Activated CD8-positive, alpha-beta memory T cell treated with anti-CD3 and anti-CD28 coated beads, Interleukin-2, amount 10 ng/mL, durations not matched to agents 7 days and 5 days (primary cell): ENCODE results near the gene CLASP2. TPM values are rescaled to one million over a fixed set of nuclear protein-coding genes. Genes with fewer than 3 reads are reported as not detected.
"Not testable (repeated sequence)": the region's sequence is repeated elsewhere in the genome, so short reads cannot be mapped to it uniquely, and the experiment has no call there.

Source experiments
- ATAC-seq: fragments of 150-1000 bp; cut with Tn5 transposase; one replicate; pipeline ENCODE4 v1.10.0; 2021; ENCODE audit warnings: moderate library complexity
- CTCF ChIA-PET: fragments of 350-600 bp; sonication (Branson Sonifier 250); formaldehyde crosslinking; loops from one replicate; lab custom pipeline; 2021; ENCODE audit warnings: antibody characterized with exemption; lab: Charles Lee
- DNase-seq: peaks from one replicate; pipeline ENCODE4 v3.0.0-alpha.2; 2020
- H3K27ac Mint-ChIP-seq: one replicate; pipeline ENCODE4 v1.8.0; 2021; ENCODE audit warnings: mild to moderate bottlenecking, mixed read lengths
- H3K27me3 Mint-ChIP-seq: one replicate; pipeline ENCODE4 v1.8.0; 2021; ENCODE audit warnings: mixed read lengths
- H3K36me3 Mint-ChIP-seq: one replicate; pipeline ENCODE4 v1.8.0; 2021; ENCODE audit warnings: mild to moderate bottlenecking, mixed read lengths
- H3K4me1 Mint-ChIP-seq: one replicate; pipeline ENCODE4 v1.8.0; 2021; ENCODE audit warnings: mixed read lengths
- H3K4me3 Mint-ChIP-seq: one replicate; pipeline ENCODE4 v1.8.0; 2021; ENCODE audit warnings: mild to moderate bottlenecking, moderate library complexity, mixed read lengths
- H3K9me3 Mint-ChIP-seq: one replicate; pipeline ENCODE4 v1.8.0; 2022; ENCODE audit warnings: low read depth, mixed read lengths
- total RNA-seq, 2 experiments: library from RNA; stranded (reverse); gene quantifications; one replicate each; pipeline ENCODE4 v1.2.3, GENCODE V29; 2021

The CLASP2 gene
- total RNA-seq, 2 experiments from 2014 or later, result 47.7 to 55.1 TPM

DNA sequence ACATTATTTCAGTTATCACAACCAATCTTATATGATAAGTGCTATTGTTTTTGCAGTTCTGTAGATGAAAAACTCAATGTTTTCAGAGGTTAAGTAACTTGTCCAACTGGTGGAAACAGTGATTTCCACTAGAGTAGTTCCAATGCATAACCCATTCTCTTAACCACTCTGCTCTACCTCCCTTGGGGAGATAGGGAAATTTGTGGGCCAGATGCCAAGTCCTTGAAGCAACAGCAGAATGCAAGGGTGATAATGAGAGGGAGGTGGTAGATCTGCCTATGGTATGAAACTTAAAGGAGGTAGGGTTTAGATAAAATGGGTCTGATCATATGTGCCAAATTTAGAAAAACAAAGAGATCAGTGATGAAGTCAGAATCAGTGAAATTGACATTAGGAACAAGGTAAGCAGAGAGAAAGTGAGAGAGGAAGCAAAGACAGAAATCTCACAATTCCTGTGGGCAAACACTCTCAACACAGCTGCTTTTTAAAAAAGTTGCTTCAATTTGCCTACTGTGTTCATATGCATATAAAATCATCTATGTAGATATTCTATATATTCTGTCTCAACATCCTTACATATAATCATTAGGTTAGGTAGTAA is 227.3 kb downstream of the CLASP2 start:
- no peak overlapping the region for H3K4me3 Mint-ChIP-seq
- H3K36me3 Mint-ChIP-seq, result no peaks in the 10 kb centered on the region
- DNase-seq (no peak), ATAC-seq (no peak)
- no peaks in the 10 kb centered on the region for H3K4me1 Mint-ChIP-seq
- no peaks in the 10 kb centered on the region for H3K27me3 Mint-ChIP-seq
- no peaks in the 10 kb centered on the region for H3K9me3 Mint-ChIP-seq
- H3K27ac Mint-ChIP-seq, result no peak overlapping the region
- CTCF ChIA-PET, result interaction anchor here (1.1 kb wide), 1 partner anchor 37 kb away, joined by 3 read pairs; no protein-coding TSS in a partner anchor

GRCh38 chr3:33488683-33489082 is 229.4 kb downstream of the CLASP2 start:
- H3K4me1 Mint-ChIP-seq, result no peaks in the 10 kb centered on the region
- CTCF ChIA-PET, result no interaction called here
- no peaks in the 10 kb centered on the region for H3K9me3 Mint-ChIP-seq
- DNase-seq, result no peak
- no peaks in the 10 kb centered on the region for H3K27me3 Mint-ChIP-seq
- no peaks in the 10 kb centered on the region for H3K36me3 Mint-ChIP-seq
- no peak overlapping the region for H3K27ac Mint-ChIP-seq
- H3K4me3 Mint-ChIP-seq, result no peak overlapping the region
- ATAC-seq, result no peak

GRCh38 chr3:33488246-33488645 is 229.8 kb downstream of the CLASP2 start:
- DNase-seq (no peak), ATAC-seq (no peak)
- CTCF ChIA-PET, result no interaction called here
- Mint-ChIP-seq H3K4me3 (no peak overlapping the region), H3K9me3 (no peaks in the 10 kb centered on the region), H3K27ac (no peak overlapping the region), H3K27me3 (no peaks in the 10 kb centered on the region), H3K4me1 (no peaks in the 10 kb centered on the region), H3K36me3 (no peaks in the 10 kb centered on the region)

GRCh38 chr3:33482111-33482521 is 235.9 kb downstream of the CLASP2 start:
- no peaks in the 10 kb centered on the region for H3K27me3 Mint-ChIP-seq
- DNase-seq (no peak), ATAC-seq (no peak)
- peaks cover 4% of the 10 kb centered on the region for H3K9me3 Mint-ChIP-seq
- CTCF ChIA-PET, result interaction anchor here (1.2 kb wide), 1 partner anchor 16 kb away, joined by 3 read pairs; no protein-coding TSS in a partner anchor
- H3K36me3 Mint-ChIP-seq, result no peaks in the 10 kb centered on the region
- H3K27ac Mint-ChIP-seq, result no peak overlapping the region
- no peak overlapping the region for H3K4me3 Mint-ChIP-seq
- H3K4me1 Mint-ChIP-seq, result no peaks in the 10 kb centered on the region

DNA sequence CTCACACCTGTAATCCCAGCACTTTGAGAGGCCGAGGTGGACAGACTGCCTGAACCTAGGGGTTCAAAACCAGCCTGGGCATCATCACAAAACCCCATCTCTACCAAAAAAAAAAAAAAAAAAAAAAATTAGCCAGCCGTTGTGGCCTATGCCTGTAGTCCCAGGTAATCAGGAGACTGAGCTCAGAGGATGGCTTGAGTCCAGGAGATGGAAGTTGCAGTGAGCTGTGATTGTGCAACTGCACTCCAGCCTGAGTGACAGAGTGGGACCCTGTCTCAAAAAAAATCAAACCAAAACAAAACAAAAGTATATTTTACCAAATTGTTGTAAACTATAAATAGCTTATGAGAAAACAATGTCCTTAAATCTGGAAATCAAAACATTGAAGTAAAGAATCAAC is 243.2 kb downstream of the CLASP2 start:
- CTCF ChIA-PET, result no interaction called here
- Mint-ChIP-seq H3K9me3 (no peaks in the 10 kb centered on the region), H3K4me3 (no peak overlapping the region), H3K27ac (no peak overlapping the region), H3K27me3 (no peaks in the 10 kb centered on the region), H3K4me1 (peaks cover 2% of the 10 kb centered on the region), H3K36me3 (no peaks in the 10 kb centered on the region)
- DNase-seq (no peak), ATAC-seq (no peak)

DNA sequence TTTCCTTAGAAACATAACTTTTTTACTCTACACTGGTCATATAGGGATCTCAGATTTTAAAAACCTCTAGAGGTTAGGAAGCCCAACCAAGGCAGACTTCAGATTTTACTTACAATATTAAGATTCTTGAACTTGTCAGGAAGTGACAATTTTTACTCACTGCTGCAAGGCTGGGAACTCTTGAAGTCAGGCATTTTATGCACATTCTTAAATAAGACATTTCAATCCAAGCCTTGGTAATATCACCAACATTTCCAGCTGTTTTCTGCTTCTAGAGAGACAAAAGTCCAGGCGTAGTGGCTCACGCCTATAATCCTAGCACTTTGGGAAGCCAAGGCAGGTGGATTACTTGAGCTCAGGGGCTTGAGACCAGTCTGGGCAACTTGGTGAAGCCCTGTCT is 244.2 kb downstream of the CLASP2 start:
- H3K36me3 Mint-ChIP-seq, result no peaks in the 10 kb centered on the region
- H3K9me3 Mint-ChIP-seq, result no peaks in the 10 kb centered on the region
- peaks cover 2% of the 10 kb centered on the region for H3K4me1 Mint-ChIP-seq
- no peak overlapping the region for H3K4me3 Mint-ChIP-seq
- H3K27ac Mint-ChIP-seq, result no peak overlapping the region
- CTCF ChIA-PET, result no interaction called here
- ATAC-seq (no peak), DNase-seq (no peak)
- no peaks in the 10 kb centered on the region for H3K27me3 Mint-ChIP-seq

- Mint-ChIP-seq H3K27me3 (no peaks in the 10 kb centered on the region), H3K36me3 (peaks cover 2% of the 10 kb centered on the region), H3K9me3 (peaks cover 3% of the 10 kb centered on the region), H3K27ac (no peak overlapping the region), H3K4me1 (no peaks in the 10 kb centered on the region), H3K4me3 (no peak overlapping the region)
- ATAC-seq (no peak), DNase-seq (no peak)
- CTCF ChIA-PET, result interaction anchor here (0.5 to 0.9 kb wide), 2 partner anchors 320 to 712 kb away, joined by 3 to 5 read pairs; no protein-coding TSS in a partner anchor
Observed at GRCh38 chr3:33467786-33468185, 250.3 kb downstream of the CLASP2 start.

DNA sequence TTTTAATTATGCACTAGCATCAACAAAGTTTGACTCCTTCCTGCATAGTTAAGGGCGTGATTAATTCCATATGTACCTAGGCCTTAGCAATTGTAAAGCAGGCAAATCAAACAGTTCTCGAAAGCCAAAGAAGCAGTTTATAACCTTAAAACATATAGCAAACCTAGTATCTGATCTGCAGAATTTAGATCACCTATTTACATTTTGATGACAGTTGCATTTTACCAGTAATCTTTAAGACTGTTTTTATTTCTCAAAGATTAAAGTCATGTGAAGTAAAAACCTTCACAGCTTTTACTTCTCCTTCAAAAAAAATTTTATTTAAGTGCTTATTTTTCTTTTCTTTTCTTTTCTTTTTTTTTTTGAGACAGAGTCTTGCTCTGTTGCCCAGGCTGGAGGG is 257.0 kb downstream of the CLASP2 start:
- H3K27me3 Mint-ChIP-seq, result no peaks in the 10 kb centered on the region
- peaks cover 13% of the 10 kb centered on the region for H3K9me3 Mint-ChIP-seq
- ATAC-seq, result no peak
- H3K36me3 Mint-ChIP-seq, result peaks cover 10% of the 10 kb centered on the region
- CTCF ChIA-PET, result interaction anchor here (0.5 kb wide), 1 partner anchor 267 kb away, joined by 4 read pairs; no protein-coding TSS in a partner anchor
- no peak overlapping the region for H3K4me3 Mint-ChIP-seq
- no peak for DNase-seq
- no peak overlapping the region for H3K27ac Mint-ChIP-seq
- H3K4me1 Mint-ChIP-seq, result no peaks in the 10 kb centered on the region

- not testable (repeated sequence) for DNase-seq
Observed at GRCh38 chr3:33459577-33459976, 258.5 kb downstream of the CLASP2 start.

DNA sequence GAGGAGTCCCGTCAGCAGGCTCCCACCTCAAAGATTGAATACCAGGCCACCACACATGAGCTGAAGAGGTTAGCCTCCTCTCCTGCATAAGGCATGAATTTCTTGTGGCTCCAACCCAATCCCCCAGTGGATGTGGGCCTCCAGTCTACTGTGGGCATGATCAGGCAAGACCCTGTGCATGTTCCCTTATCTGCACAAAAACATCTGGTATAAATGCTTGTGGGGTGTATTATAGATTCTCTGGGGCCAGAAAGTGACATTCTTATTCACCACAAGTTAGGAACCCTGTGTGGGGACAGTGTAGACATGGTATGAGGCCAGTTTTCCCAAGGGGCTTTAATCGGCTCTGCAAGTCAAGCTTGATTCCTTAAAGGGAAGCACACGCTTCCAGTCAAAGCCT is 259.6 kb downstream of the CLASP2 start:
- no peaks in the 10 kb centered on the region for H3K27me3 Mint-ChIP-seq
- ATAC-seq, result no peak
- H3K4me1 Mint-ChIP-seq, result peaks cover 5% of the 10 kb centered on the region
- peaks cover 17% of the 10 kb centered on the region for H3K9me3 Mint-ChIP-seq
- no peak for DNase-seq
- H3K36me3 Mint-ChIP-seq, result peaks cover 19% of the 10 kb centered on the region
- H3K4me3 Mint-ChIP-seq, result no peak overlapping the region
- H3K27ac Mint-ChIP-seq, result no peak overlapping the region
- CTCF ChIA-PET, result no interaction called here

More at GRCh38 chr3:33459577-33459976, 258.5 kb downstream of the CLASP2 start:
- peaks cover 13% of the 10 kb centered on the region for H3K9me3 Mint-ChIP-seq
- ATAC-seq, H3K27me3 Mint-ChIP-seq, H3K4me3 Mint-ChIP-seq, H3K27ac Mint-ChIP-seq, H3K4me1 Mint-ChIP-seq, CTCF ChIA-PET: not testable (repeated sequence)
- peaks cover 13% of the 10 kb centered on the region for H3K36me3 Mint-ChIP-seq

- ATAC-seq (no peak), DNase-seq (no peak)
- Mint-ChIP-seq H3K4me3 (no peak overlapping the region), H3K4me1 (peaks cover 5% of the 10 kb centered on the region), H3K27me3 (no peaks in the 10 kb centered on the region), H3K27ac (no peak overlapping the region), H3K9me3 (peaks cover 17% of the 10 kb centered on the region), H3K36me3 (peaks cover 19% of the 10 kb centered on the region)
- CTCF ChIA-PET, result no interaction called here
Observed at GRCh38 chr3:33456756-33457155, 261.3 kb downstream of the CLASP2 start.

GRCh38 chr3:33453331-33453761 is 264.7 kb downstream of the CLASP2 start:
- ATAC-seq (no peak), DNase-seq (no peak)
- Mint-ChIP-seq H3K27ac (no peak overlapping the region), H3K9me3 (peaks cover 8% of the 10 kb centered on the region), H3K4me1 (peaks cover 5% of the 10 kb centered on the region), H3K36me3 (peaks cover 14% of the 10 kb centered on the region), H3K27me3 (no peaks in the 10 kb centered on the region), H3K4me3 (no peak overlapping the region)
- CTCF ChIA-PET, result no interaction called here

- H3K27ac Mint-ChIP-seq, result not testable (repeated sequence)
Observed at GRCh38 chr3:33451994-33452393, 266.1 kb downstream of the CLASP2 start.

DNA sequence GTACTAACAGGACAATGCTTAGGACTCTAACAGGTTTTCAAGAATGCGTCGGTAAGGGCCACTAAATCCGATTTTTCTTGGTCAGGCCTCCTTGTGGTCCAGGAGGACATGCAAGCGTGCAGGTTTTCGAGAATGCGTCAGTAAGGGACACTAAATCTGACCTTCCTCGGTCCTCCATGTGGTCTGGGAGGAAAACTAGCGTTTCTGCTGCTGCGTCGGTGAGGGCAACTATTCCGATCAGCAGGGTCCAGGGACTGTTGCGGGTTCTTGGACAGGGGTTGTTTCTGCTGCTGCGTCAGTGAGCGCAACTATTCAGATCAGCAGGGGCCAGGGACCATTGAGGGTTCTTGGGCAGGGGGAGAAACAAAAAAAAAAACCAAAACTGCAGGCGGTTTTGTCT is 270.1 kb downstream of the CLASP2 start:
- H3K4me3 Mint-ChIP-seq, result no peak overlapping the region
- ATAC-seq, result no peak
- no peaks in the 10 kb centered on the region for H3K36me3 Mint-ChIP-seq
- no peak overlapping the region for H3K27ac Mint-ChIP-seq
- no peaks in the 10 kb centered on the region for H3K9me3 Mint-ChIP-seq
- H3K27me3 Mint-ChIP-seq, result no peaks in the 10 kb centered on the region
- DNase-seq, result no peak
- CTCF ChIA-PET, result no interaction called here
- H3K4me1 Mint-ChIP-seq, result peaks cover 11% of the 10 kb centered on the region

More at GRCh38 chr3:33451994-33452393, 266.1 kb downstream of the CLASP2 start:
- H3K4me3 Mint-ChIP-seq, CTCF ChIA-PET, H3K9me3 Mint-ChIP-seq, ATAC-seq, DNase-seq, H3K27me3 Mint-ChIP-seq, H3K4me1 Mint-ChIP-seq: not testable (repeated sequence)
- peaks cover 11% of the 10 kb centered on the region for H3K36me3 Mint-ChIP-seq
